HPDE6-E6E7 (cell line): ENCODE results near the gene MGME1.
"Not testable (repeated sequence)": the region's sequence is repeated elsewhere in the genome, so short reads cannot be mapped to it uniquely, and the experiment has no call there.

Experiments
- DNase-seq: peaks from one replicate; pipeline ENCODE4 v3.0.0; 2011; ENCODE audit warnings: missing footprints; ENCODE audit errors: extremely low spot score

The MGME1 gene

GRCh38 chr20:17960400-17960885, 8.4 kb upstream of the MGME1 start:
- not testable (repeated sequence) for DNase-seq

- no peak for DNase-seq
Observed at GRCh38 chr20:17960927-17961586, 7.8 kb upstream of the MGME1 start.

- no peak for DNase-seq
Observed at GRCh38 chr20:17961587-17961940, 7.3 kb upstream of the MGME1 start.

- DNase-seq, result no peak
Observed at GRCh38 chr20:17963114-17963897, 5.5 kb upstream of the MGME1 start.

- no peak for DNase-seq
Observed at GRCh38 chr20:17964073-17964472, 4.7 kb upstream of the MGME1 start.

- DNase-seq, result no peak
Observed at GRCh38 chr20:17964632-17965031, 4.2 kb upstream of the MGME1 start.

GRCh38 chr20:17965042-17965697, 3.6 kb upstream of the MGME1 start:
- DNase-seq, result no peak

GRCh38 chr20:17966432-17967310, 2.1 kb upstream of the MGME1 start:
- DNase-seq, result no peak

GRCh38 chr20:17967521-17968365, 1.1 kb upstream of the MGME1 start:
- DNase-seq, result no peak

GRCh38 chr20:17969278-17969883, 563 bp downstream of the MGME1 start:
- no peak for DNase-seq

- DNase-seq, result no peak
Observed at GRCh38 chr20:17969884-17970409, 1.1 kb downstream of the MGME1 start.

GRCh38 chr20:17971300-17972013, 2.6 kb downstream of the MGME1 start:
- DNase-seq, result no peak

GRCh38 chr20:17972121-17972520, 3.3 kb downstream of the MGME1 start:
- no peak for DNase-seq

- no peak for DNase-seq
Observed at GRCh38 chr20:17976305-17976704, 7.5 kb downstream of the MGME1 start.

GRCh38 chr20:17985388-17986018, 16.7 kb downstream of the MGME1 start:
- no peak for DNase-seq

GRCh38 chr20:17987988-17988387, 19.2 kb downstream of the MGME1 start:
- DNase-seq, result no peak

GRCh38 chr20:17990278-17990972, 21.6 kb downstream of the MGME1 start:
- no peak for DNase-seq

GRCh38 chr20:17992224-17992637, 23.4 kb downstream of the MGME1 start:
- DNase-seq, result no peak
